ENCODE measurements around the gene ETDB.

Gene ETDB

DNA sequence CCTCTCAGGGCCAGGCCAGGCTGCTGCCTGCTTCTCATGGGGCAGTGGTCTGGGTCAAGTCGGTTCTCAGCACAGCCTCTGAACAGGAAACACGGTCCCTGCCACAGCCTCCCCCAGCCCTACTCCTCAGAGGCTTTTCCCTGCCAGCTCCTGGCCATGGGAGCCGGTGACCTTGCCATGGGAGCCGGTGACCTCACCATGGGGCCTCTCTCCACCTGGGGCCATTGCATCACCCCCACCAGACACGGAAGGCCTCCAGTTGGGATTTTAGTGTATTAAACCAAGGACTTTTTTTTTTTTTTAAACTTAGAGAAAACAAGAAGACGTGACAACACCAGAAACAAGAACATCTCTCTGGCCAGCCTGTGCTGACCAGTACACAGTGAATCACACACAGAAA, 25.6 kb downstream of the ETDB start (continued):
- no peak for TF ChIP-seq ZNF184 (tag by site-specific recombination; IDR thresholded peaks at IDR 0.05)

DNA sequence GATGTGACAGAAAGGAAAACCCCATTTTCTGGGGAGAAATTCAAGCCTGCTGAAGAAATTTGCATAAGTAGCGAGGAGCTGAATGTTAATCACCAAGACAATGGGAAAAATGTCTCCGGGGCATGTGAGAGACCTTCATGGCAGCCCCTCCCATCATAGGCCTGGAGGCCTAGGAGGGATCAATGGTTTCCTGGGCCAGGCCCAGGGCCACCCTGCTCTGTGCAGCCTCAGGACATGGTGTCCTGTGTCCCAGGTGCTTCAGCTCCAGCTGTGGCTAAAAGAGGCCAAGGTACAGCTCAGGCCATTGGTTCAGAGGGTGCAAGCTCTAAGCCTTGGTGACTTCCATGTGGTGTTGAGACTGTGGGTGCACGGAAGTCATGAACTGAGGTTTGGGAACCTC, 31.2 kb downstream of the ETDB start:
- TF ChIP-seq ZNF585B (tag by site-specific recombination; IDR thresholded peaks at IDR 0.05) (peak; percentile 94), ZNF114 (tag by site-specific recombination; IDR thresholded peaks at IDR 0.05) (no peak)
- POLR2A ChIA-PET: no interaction called here
- Histone ChIP-seq H3K36me3 (ENCODE audit: control insufficient read depth in 2 of 2, insufficient read depth in 1 of 2, low read length in 2 of 2) (no peaks in the 10 kb centered on the region), H3K4me3 (ENCODE audit: low read depth, low read length) (no peak overlapping the region), H3K9me3 (ENCODE audit: control insufficient read depth, insufficient read depth, low read depth, low read length) (no peaks in the 10 kb centered on the region), H3K27ac (ENCODE audit: extremely low read depth, low read depth, low read length) (no peak overlapping the region), H3K4me1 (ENCODE audit: control insufficient read depth, insufficient read depth, low read length) (no peaks in the 10 kb centered on the region)
- CTCF ChIA-PET: interaction anchor here (0.6 kb wide), 2 partner anchors 23 to 141 kb away, joined by 3 read pairs; no protein-coding TSS in a partner anchor

DNA sequence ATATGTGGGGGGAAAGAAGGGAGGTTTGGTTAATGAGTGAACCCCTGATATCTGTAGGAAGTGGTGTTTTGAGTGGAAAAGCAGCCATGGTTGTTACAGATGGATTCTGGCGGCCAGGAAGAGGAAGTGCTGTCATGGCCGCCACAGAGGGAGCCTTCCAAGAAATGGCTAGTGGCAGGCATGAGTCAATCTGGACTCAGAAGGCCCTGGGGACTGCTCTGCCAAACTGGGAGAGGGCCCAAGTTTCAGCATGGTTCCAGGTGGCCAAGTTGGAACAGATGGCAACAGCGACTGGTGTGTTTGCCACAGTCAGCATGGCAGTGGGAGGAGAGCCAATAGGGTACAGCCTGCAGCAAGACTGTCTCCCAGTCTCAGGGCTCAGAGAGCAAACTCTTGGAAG, 32.5 kb downstream of the ETDB start:
- Histone ChIP-seq H3K27ac (ENCODE audit: extremely low read depth, low read depth, low read length) (no peak overlapping the region), H3K36me3 (ENCODE audit: control insufficient read depth in 2 of 2, insufficient read depth in 1 of 2, low read length in 2 of 2) (no peaks in the 10 kb centered on the region), H3K4me3 (ENCODE audit: low read depth, low read length) (no peak overlapping the region), H3K9me3 (ENCODE audit: control insufficient read depth, insufficient read depth, low read depth, low read length) (no peaks in the 10 kb centered on the region), H3K4me1 (ENCODE audit: control insufficient read depth, insufficient read depth, low read length) (no peaks in the 10 kb centered on the region)
- TF ChIP-seq ZNF701 (tag by site-specific recombination; IDR thresholded peaks at IDR 0.05) (no peak), ZNF501 (tag by site-specific recombination; IDR thresholded peaks at IDR 0.05) (no peak), ZNF623 (tag by site-specific recombination; IDR thresholded peaks at IDR 0.05) (no peak), ZNF211 (tag by site-specific recombination; IDR thresholded peaks at IDR 0.05; ENCODE audit: low read depth) (no peak)
- TF ChIP-seq, protein P1, sequence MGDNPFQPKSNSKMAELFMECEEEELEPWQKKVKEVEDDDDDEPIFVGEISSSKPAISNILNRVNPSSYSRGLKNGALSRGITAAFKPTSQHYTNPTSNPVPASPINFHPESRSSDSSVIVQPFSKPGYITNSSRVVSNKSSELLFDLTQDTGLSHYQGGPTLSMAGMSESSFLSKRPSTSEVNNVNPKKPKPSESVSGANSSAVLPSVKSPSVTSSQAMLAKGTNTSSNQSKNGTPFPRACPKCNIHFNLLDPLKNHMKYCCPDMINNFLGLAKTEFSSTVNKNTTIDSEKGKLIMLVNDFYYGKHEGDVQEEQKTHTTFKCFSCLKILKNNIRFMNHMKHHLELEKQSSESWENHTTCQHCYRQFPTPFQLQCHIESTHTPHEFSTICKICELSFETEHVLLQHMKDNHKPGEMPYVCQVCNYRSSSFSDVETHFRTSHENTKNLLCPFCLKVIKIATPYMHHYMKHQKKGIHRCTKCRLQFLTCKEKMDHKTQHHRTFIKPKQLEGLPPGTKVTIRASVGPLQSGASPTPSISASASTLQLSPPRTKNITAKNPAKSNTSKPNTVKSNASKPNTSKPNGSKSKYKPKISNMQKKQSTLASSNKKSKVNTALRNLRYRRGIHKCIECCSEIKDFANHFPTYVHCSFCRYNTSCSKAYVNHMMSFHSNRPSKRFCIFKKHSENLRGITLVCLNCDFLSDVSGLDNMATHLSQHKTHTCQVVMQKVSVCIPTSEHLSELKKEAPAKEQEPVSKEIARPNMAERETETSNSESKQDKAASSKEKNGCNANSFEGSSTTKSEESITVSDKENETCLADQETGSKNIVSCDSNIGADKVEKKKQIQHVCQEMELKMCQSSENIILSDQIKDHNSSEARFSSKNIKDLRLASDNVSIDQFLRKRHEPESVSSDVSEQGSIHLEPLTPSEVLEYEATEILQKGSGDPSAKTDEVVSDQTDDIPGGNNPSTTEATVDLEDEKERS (tag by site-specific recombination; IDR thresholded peaks at IDR 0.05): no peak
- POLR2A ChIA-PET: no interaction called here
- CTCF ChIA-PET: interaction anchor here (1.0 kb wide), 1 partner anchor 12 kb away, joined by 3 read pairs; no protein-coding TSS in a partner anchor

DNA sequence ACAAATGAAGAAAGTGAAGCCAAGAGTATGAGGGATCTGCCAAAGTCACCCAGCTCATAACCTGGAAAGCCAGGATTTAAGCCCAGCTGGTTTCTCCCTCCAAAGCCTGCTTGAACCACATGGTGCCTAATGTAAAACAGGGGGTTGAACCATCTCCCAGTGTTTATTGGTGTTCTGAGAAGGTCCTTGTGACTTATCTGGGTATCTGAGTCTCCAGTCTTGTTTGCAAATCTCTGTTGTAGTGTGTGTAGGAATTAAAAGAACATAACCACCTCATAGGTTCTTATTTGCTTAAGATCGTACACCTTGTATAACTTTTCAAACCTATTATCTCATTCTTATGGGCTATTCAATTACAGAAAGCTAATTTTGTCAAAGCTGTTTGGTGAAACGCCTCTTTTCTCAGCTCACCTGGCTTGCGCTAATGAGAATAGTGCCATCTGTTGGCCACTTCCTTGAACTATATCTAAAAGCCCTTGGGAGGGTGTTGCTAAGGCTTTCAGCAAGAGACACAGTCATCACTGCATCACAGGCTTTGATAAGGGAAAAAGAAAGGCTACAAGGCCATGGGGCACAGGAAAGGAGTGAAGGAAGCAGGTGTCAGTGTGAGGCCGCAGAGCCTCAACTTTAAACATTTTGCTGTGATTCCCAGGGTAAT, 34.0 kb downstream of the ETDB start:
- ChIA-PET POLR2A (interaction anchor here (0.9 kb wide), 1 partner anchor 34 kb away, joined by 3 read pairs; the partner anchor contains the start of gene RTL8A), CTCF (interaction anchor here (0.5 to 1.9 kb wide), 19 partner anchors 8 to 1723 kb away, joined by 3 to 8 read pairs (median 4); no protein-coding TSS in a partner anchor)
- Histone ChIP-seq H3K4me1 (ENCODE audit: control insufficient read depth, insufficient read depth, low read length) (no peaks in the 10 kb centered on the region), H3K9me3 (ENCODE audit: control insufficient read depth, insufficient read depth, low read depth, low read length) (no peaks in the 10 kb centered on the region), H3K36me3 (ENCODE audit: control insufficient read depth in 2 of 2, insufficient read depth in 1 of 2, low read length in 2 of 2) (no peaks in the 10 kb centered on the region), H3K27ac (ENCODE audit: extremely low read depth, low read depth, low read length) (no peak overlapping the region), H3K4me3 (ENCODE audit: low read depth, low read length) (no peak overlapping the region)
- 0 out of 2 replicates have a peak, but pooled peaks have one; percentile 32 for TF ChIP-seq ZBTB17 (tag by site-specific recombination; IDR thresholded peaks at IDR 0.05)
- 0 out of 2 replicates have a peak, but pooled peaks have one; percentile 16 for TF ChIP-seq SP7 (tag by site-specific recombination; IDR thresholded peaks at IDR 0.05)
- no peak for TF ChIP-seq SCRT1 (tag by site-specific recombination; IDR thresholded peaks at IDR 0.05; ENCODE audit: borderline replicate concordance)
- TF ChIP-seq ZNF335 (tag by site-specific recombination; conservative IDR thresholded peaks at IDR 0.05): peak; percentile 48; the same call in 1 of the 2 replicates
- no peak for TF ChIP-seq ZNF138 (tag by site-specific recombination; IDR thresholded peaks at IDR 0.05; ENCODE audit: borderline replicate concordance)
- peak; percentile 39; the same call in 1 of the 2 replicates for TF ChIP-seq ZNF660 (tag by site-specific recombination; IDR thresholded peaks at IDR 0.05)
- peak; percentile 83 for TF ChIP-seq ZNF654 (tag by site-specific recombination; IDR thresholded peaks at IDR 0.05; ENCODE audit: low read depth)
- TF ChIP-seq PRDM1 (tag by site-specific recombination; IDR thresholded peaks at IDR 0.05): 0 out of 2 replicates have a peak, but pooled peaks have one; percentile 16
- TF ChIP-seq, protein P2, sequence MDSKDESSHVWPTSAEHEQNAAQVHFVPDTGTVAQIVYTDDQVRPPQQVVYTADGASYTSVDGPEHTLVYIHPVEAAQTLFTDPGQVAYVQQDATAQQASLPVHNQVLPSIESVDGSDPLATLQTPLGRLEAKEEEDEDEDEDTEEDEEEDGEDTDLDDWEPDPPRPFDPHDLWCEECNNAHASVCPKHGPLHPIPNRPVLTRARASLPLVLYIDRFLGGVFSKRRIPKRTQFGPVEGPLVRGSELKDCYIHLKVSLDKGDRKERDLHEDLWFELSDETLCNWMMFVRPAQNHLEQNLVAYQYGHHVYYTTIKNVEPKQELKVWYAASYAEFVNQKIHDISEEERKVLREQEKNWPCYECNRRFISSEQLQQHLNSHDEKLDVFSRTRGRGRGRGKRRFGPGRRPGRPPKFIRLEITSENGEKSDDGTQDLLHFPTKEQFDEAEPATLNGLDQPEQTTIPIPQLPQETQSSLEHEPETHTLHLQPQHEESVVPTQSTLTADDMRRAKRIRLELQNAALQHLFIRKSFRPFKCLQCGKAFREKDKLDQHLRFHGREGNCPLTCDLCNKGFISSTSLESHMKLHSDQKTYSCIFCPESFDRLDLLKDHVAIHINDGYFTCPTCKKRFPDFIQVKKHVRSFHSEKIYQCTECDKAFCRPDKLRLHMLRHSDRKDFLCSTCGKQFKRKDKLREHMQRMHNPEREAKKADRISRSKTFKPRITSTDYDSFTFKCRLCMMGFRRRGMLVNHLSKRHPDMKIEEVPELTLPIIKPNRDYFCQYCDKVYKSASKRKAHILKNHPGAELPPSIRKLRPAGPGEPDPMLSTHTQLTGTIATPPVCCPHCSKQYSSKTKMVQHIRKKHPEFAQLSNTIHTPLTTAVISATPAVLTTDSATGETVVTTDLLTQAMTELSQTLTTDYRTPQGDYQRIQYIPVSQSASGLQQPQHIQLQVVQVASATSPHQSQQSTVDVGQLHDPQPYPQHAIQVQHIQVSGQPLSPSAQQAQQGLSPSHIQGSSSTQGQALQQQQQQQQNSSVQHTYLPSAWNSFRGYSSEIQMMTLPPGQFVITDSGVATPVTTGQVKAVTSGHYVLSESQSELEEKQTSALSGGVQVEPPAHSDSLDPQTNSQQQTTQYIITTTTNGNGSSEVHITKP (tag by site-specific recombination; IDR thresholded peaks at IDR 0.05): peak; percentile 80
- peak; percentile 35; the same call in 1 of the 2 replicates for TF ChIP-seq ZBTB8A (tag by site-specific recombination; IDR thresholded peaks at IDR 0.05)
- TF ChIP-seq, protein P3, sequence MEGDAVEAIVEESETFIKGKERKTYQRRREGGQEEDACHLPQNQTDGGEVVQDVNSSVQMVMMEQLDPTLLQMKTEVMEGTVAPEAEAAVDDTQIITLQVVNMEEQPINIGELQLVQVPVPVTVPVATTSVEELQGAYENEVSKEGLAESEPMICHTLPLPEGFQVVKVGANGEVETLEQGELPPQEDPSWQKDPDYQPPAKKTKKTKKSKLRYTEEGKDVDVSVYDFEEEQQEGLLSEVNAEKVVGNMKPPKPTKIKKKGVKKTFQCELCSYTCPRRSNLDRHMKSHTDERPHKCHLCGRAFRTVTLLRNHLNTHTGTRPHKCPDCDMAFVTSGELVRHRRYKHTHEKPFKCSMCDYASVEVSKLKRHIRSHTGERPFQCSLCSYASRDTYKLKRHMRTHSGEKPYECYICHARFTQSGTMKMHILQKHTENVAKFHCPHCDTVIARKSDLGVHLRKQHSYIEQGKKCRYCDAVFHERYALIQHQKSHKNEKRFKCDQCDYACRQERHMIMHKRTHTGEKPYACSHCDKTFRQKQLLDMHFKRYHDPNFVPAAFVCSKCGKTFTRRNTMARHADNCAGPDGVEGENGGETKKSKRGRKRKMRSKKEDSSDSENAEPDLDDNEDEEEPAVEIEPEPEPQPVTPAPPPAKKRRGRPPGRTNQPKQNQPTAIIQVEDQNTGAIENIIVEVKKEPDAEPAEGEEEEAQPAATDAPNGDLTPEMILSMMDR (tag by site-specific recombination; IDR thresholded peaks at IDR 0.05): peak; percentile 11; the same call in 1 of the 2 replicates
- no peak for TF ChIP-seq ZFP41 (tag by site-specific recombination; IDR thresholded peaks at IDR 0.05; ENCODE audit: borderline replicate concordance)
- no peak for TF ChIP-seq ZNF549 (tag by site-specific recombination; IDR thresholded peaks at IDR 0.05)

All from HEK293 (cell line).